ENCODE data around the gene WWOX. TPM values are rescaled to one million over a fixed set of nuclear protein-coding genes. Genes with fewer than 3 reads are reported as not detected.

The WWOX gene
- total RNA-seq, 1 experiment from 2014 or later, result 79.9 TPM

GRCh38 chr16:79165079-79165478 lies 1065.6 kb downstream of the WWOX start:
- DNase-seq (ENCODE audit: low spot score), result no peak
- H3K4me3 ChIP-seq (ENCODE audit: low read depth, low read length, poor library complexity, severe bottlenecking), result no peak overlapping the region
- intact Hi-C loops (cut with micrococcal nuclease; ENCODE audit: unreplicated experiment), result no loop called here
- peaks cover 19% of the 10 kb centered on the region for H3K9me3 ChIP-seq (ENCODE audit: low read depth, low read length, poor library complexity, severe bottlenecking)
- H3K36me3 ChIP-seq (ENCODE audit: insufficient read depth, low read length, poor library complexity, severe bottlenecking), result no peaks in the 10 kb centered on the region
- ChIA-PET POLR2A (ENCODE audit: low non-redundant PET) (no interaction called here), CTCF (no interaction called here)
- no peaks in the 10 kb centered on the region for H3K4me1 ChIP-seq (ENCODE audit: insufficient read depth, low read length, poor library complexity, severe bottlenecking)
- no TSS peak for BruUV-seq (replicated peaks)
- no peaks in the 10 kb centered on the region for H3K27me3 ChIP-seq (replicated peaks; ENCODE audit: insufficient read depth, low read depth, low read length, poor library complexity)
- H3K27ac ChIP-seq (ENCODE audit: low read depth, low read length, poor library complexity, severe bottlenecking), result no peak overlapping the region
- no peak for TF ChIP-seq CTCF (conservative IDR thresholded peaks at IDR 0.05; ENCODE audit: low read depth, low read length)
- TF ChIP-seq EZH2 (IDR thresholded peaks at IDR 0.05; ENCODE audit: borderline replicate concordance, low read depth, low read length, poor library complexity, severe bottlenecking), result no peak

DNA sequence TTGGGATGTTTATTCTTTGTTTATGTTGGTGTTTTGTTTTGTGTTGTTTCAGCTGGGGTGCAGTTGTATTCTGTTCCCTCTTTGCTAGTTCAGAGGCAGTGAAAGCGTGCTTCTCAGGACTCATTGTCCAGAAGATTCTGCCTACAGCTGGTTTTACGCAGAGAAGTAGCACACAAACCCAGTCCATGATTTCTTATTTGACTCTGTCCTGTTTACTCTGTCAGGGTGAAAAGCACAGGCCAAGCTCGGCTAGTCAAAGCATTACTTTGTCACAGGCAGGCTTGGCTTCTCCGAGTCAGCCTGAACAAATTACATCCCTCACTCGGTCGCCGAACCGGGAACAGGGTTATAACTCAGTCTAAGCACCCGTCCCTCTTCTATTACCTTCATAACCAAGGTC lies 1066.1 kb downstream of the WWOX start:
- Histone ChIP-seq H3K4me1 (ENCODE audit: insufficient read depth, low read length, poor library complexity, severe bottlenecking) (no peaks in the 10 kb centered on the region), H3K36me3 (ENCODE audit: insufficient read depth, low read length, poor library complexity, severe bottlenecking) (no peaks in the 10 kb centered on the region), H3K4me3 (ENCODE audit: low read depth, low read length, poor library complexity, severe bottlenecking) (no peak overlapping the region), H3K9me3 (ENCODE audit: low read depth, low read length, poor library complexity, severe bottlenecking) (peaks cover 19% of the 10 kb centered on the region), H3K27me3 (replicated peaks; ENCODE audit: insufficient read depth, low read depth, low read length, poor library complexity) (no peaks in the 10 kb centered on the region), H3K27ac (ENCODE audit: low read depth, low read length, poor library complexity, severe bottlenecking) (no peak overlapping the region)
- no peak for TF ChIP-seq CTCF (conservative IDR thresholded peaks at IDR 0.05; ENCODE audit: low read depth, low read length)
- no peak for TF ChIP-seq EZH2 (IDR thresholded peaks at IDR 0.05; ENCODE audit: borderline replicate concordance, low read depth, low read length, poor library complexity, severe bottlenecking)
- intact Hi-C loops (cut with micrococcal nuclease; ENCODE audit: unreplicated experiment), result no loop called here
- POLR2A ChIA-PET (ENCODE audit: low non-redundant PET), result no interaction called here
- no peak for DNase-seq (ENCODE audit: low spot score)
- no TSS peak for BruUV-seq (replicated peaks)
- CTCF ChIA-PET, result no interaction called here

DNA sequence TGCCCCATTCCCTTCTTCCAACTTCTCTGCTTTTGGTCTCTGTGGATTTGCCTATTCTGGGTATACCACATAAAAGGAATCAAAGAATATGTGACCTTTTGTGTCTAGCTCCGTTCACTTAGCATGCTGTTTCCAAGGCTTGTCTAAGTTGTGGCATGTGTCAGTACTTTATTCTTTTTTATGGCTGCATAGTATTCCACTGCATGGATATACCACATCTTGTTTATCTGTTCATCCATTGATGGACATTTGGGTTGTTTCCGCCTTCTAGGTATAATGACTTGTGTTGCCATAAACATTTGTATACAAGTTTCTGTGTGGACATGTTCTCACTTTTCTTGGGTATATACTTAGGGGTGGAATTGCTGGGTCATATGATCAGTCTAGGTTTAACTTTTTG lies 1068.4 kb downstream of the WWOX start:
- intact Hi-C loops (cut with micrococcal nuclease; ENCODE audit: unreplicated experiment), result no loop called here
- no peaks in the 10 kb centered on the region for H3K27me3 ChIP-seq (replicated peaks; ENCODE audit: insufficient read depth, low read depth, low read length, poor library complexity)
- no peak for DNase-seq (ENCODE audit: low spot score)
- TF ChIP-seq EZH2 (IDR thresholded peaks at IDR 0.05; ENCODE audit: borderline replicate concordance, low read depth, low read length, poor library complexity, severe bottlenecking), result no peak
- TF ChIP-seq CTCF (conservative IDR thresholded peaks at IDR 0.05; ENCODE audit: low read depth, low read length), result no peak
- H3K4me3 ChIP-seq (ENCODE audit: low read depth, low read length, poor library complexity, severe bottlenecking), result no peak overlapping the region
- no TSS peak for BruUV-seq (replicated peaks)
- no peaks in the 10 kb centered on the region for H3K36me3 ChIP-seq (ENCODE audit: insufficient read depth, low read length, poor library complexity, severe bottlenecking)
- no peaks in the 10 kb centered on the region for H3K4me1 ChIP-seq (ENCODE audit: insufficient read depth, low read length, poor library complexity, severe bottlenecking)
- H3K9me3 ChIP-seq (ENCODE audit: low read depth, low read length, poor library complexity, severe bottlenecking), result peaks cover 19% of the 10 kb centered on the region
- CTCF ChIA-PET, result no interaction called here
- no peak overlapping the region for H3K27ac ChIP-seq (ENCODE audit: low read depth, low read length, poor library complexity, severe bottlenecking)
- POLR2A ChIA-PET (ENCODE audit: low non-redundant PET), result no interaction called here

All from A673 (cell line).